Measurements from ENCODE around the gene SYCE3. TPM values are rescaled to one million over a fixed set of nuclear protein-coding genes. Genes with fewer than 3 reads are reported as not detected.

SYCE3 gene
- total RNA-seq, 1 donor from 2014 or later = not detected

- no peak for DNase-seq (ENCODE audit: low read depth)
Measured at GRCh38 chr22:50576806-50577696, 14.3 kb upstream of the SYCE3 start.

GRCh38 chr22:50576070-50576469 is 13.4 kb upstream of the SYCE3 start:
- DNase-seq (ENCODE audit: low read depth) = no peak

- DNase-seq (ENCODE audit: low read depth) = no peak
Measured at GRCh38 chr22:50575426-50575941, 12.8 kb upstream of the SYCE3 start.

GRCh38 chr22:50574383-50574755 is 11.7 kb upstream of the SYCE3 start:
- no peak for DNase-seq (ENCODE audit: low read depth)

GRCh38 chr22:50573491-50574382 is 11.0 kb upstream of the SYCE3 start:
- no peak for DNase-seq (ENCODE audit: low read depth)

GRCh38 chr22:50572965-50573364 is 10.2 kb upstream of the SYCE3 start:
- no peak for DNase-seq (ENCODE audit: low read depth)

GRCh38 chr22:50571264-50572175 is 8.8 kb upstream of the SYCE3 start:
- DNase-seq (ENCODE audit: low read depth) = no peak

- no peak for DNase-seq (ENCODE audit: low read depth)
Measured at GRCh38 chr22:50570861-50571260, 8.1 kb upstream of the SYCE3 start.

- DNase-seq (ENCODE audit: low read depth) = no peak
Measured at GRCh38 chr22:50569896-50570535, 7.3 kb upstream of the SYCE3 start.

GRCh38 chr22:50569041-50569459 is 6.3 kb upstream of the SYCE3 start:
- DNase-seq (ENCODE audit: low read depth) = no peak

GRCh38 chr22:50568626-50569025 is 5.9 kb upstream of the SYCE3 start:
- DNase-seq (ENCODE audit: low read depth) = no peak

GRCh38 chr22:50567721-50568252 is 5.1 kb upstream of the SYCE3 start:
- DNase-seq (ENCODE audit: low read depth) = no peak

GRCh38 chr22:50564289-50564688 is 1.6 kb upstream of the SYCE3 start:
- no peak for DNase-seq (ENCODE audit: low read depth)

- DNase-seq (ENCODE audit: low read depth) = no peak
Measured at GRCh38 chr22:50563413-50564160, 868 bp upstream of the SYCE3 start.

- DNase-seq (ENCODE audit: low read depth) = no peak
Measured at GRCh38 chr22:50561401-50562358, 1.0 kb downstream of the SYCE3 start.

- DNase-seq (ENCODE audit: low read depth) = no peak
Measured at GRCh38 chr22:50560034-50560433, 2.7 kb downstream of the SYCE3 start.

GRCh38 chr22:50556703-50557102 is 6.0 kb downstream of the SYCE3 start:
- no peak for DNase-seq (ENCODE audit: low read depth)

GRCh38 chr22:50553310-50553709 is 9.4 kb downstream of the SYCE3 start:
- DNase-seq (ENCODE audit: low read depth) = no peak

Data from myocyte (in vitro differentiated cells).